ENCODE data around the gene NEU4.
"Not testable (repeated sequence)": the region's sequence is repeated elsewhere in the genome, so short reads cannot be mapped to it uniquely, and the experiment has no call there.

Gene NEU4

GRCh38 chr2:241814393-241814642, 5.3 kb downstream of the NEU4 start:
- DNase-seq = no peak

- no peak for DNase-seq
These were observed 5.9 kb downstream of the NEU4 start for GRCh38 chr2:241814643-241815476.

- no peak for DNase-seq
These were observed 6.8 kb downstream of the NEU4 start for GRCh38 chr2:241815477-241816430.

GRCh38 chr2:241816431-241817121, 7.6 kb downstream of the NEU4 start:
- no peak for DNase-seq

GRCh38 chr2:241817126-241817820, 8.3 kb downstream of the NEU4 start:
- no peak for DNase-seq

GRCh38 chr2:241817821-241818215, 8.8 kb downstream of the NEU4 start:
- DNase-seq = not testable (repeated sequence)

GRCh38 chr2:241818229-241818942, 9.4 kb downstream of the NEU4 start:
- DNase-seq = no peak

GRCh38 chr2:241818943-241819270, 9.9 kb downstream of the NEU4 start:
- no peak for DNase-seq

GRCh38 chr2:241819947-241820624, 11.1 kb downstream of the NEU4 start:
- not testable (repeated sequence) for DNase-seq

GRCh38 chr2:241820625-241821384, 11.8 kb downstream of the NEU4 start:
- DNase-seq = no peak

GRCh38 chr2:241821460-241822263, 12.7 kb downstream of the NEU4 start:
- DNase-seq = no peak

GRCh38 chr2:241822264-241822623, 13.3 kb downstream of the NEU4 start:
- no peak for DNase-seq

- DNase-seq = not testable (repeated sequence)
These were observed 14.8 kb downstream of the NEU4 start for GRCh38 chr2:241823531-241824437.

GRCh38 chr2:241827394-241827793, 18.4 kb downstream of the NEU4 start:
- no peak for DNase-seq

- DNase-seq = no peak
These were observed 24.2 kb downstream of the NEU4 start for GRCh38 chr2:241833101-241833663.

- not testable (repeated sequence) for DNase-seq
These were observed 24.9 kb downstream of the NEU4 start for GRCh38 chr2:241833756-241834526.

- DNase-seq = no peak
These were observed 25.7 kb downstream of the NEU4 start for GRCh38 chr2:241834527-241835210.

Measured in hematopoietic multipotent progenitor cell treated with erythropoietin and hydrocortisone succinate and interleukin-3 and kit ligand, for 4 days (in vitro differentiated cells).